GM12873 (cell line): ENCODE results near the gene GATB.

Experiments used
- CTCF ChIP-seq: IDR thresholded peaks from 2 replicates; pipeline ENCODE4 v1.5.1; 2012; ENCODE audit warnings: low read depth, mild to moderate bottlenecking, moderate library complexity, low read length, control low read depth; ENCODE audit not compliant: insufficient read depth; ENCODE audit errors: missing control alignments

The GATB gene

GRCh38 chr4:151689211-151689991, 71.4 kb downstream of the GATB start:
- TF ChIP-seq CTCF = no peak

GRCh38 chr4:151688785-151689043, 72.1 kb downstream of the GATB start:
- no peak for TF ChIP-seq CTCF

GRCh38 chr4:151688003-151688784, 72.6 kb downstream of the GATB start:
- no peak for TF ChIP-seq CTCF

GRCh38 chr4:151687021-151687640, 73.7 kb downstream of the GATB start:
- TF ChIP-seq CTCF = no peak

- no peak for TF ChIP-seq CTCF
These were observed 75.5 kb downstream of the GATB start for GRCh38 chr4:151685303-151685702.

GRCh38 chr4:151681085-151681484, 79.7 kb downstream of the GATB start:
- TF ChIP-seq CTCF = no peak

GRCh38 chr4:151679231-151679630, 81.6 kb downstream of the GATB start:
- no peak for TF ChIP-seq CTCF
